Liver (tissue), 3 donors: ENCODE measurements around the gene CDK5R1.

Experiments used
- CTCF ChIP-seq: fragments of 150-350 bp; IDR thresholded peaks from 2 replicates; pipeline ENCODE4 v1.5.1; 2017; ENCODE audit warnings: improper control_type of control experiment, low read depth, low read length; ENCODE audit not compliant: missing input control
- TF ChIP-seq, protein P1 (sequence below): IDR thresholded peaks from 2 replicates; pipeline ENCODE4 v1.6.1; 2016; ENCODE audit warnings: antibody characterized with exemption
- donor health status: healthy.
- donor health status: healthy.

GRCh38 chr17:32445497-32445896 is 41.3 kb upstream of the CDK5R1 start:
- no peak for TF ChIP-seq CTCF
- TF ChIP-seq, protein P1, sequence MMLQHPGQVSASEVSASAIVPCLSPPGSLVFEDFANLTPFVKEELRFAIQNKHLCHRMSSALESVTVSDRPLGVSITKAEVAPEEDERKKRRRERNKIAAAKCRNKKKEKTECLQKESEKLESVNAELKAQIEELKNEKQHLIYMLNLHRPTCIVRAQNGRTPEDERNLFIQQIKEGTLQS: no peak
